GM23248 (cell line): ENCODE measurements around the gene KCTD13.

Source experiments
- EZH2 ChIP-seq: fragments of 200-600 bp; sonication (generic); IDR thresholded peaks from 2 replicates; pipeline ENCODE4 v1.6.1; 2018; ENCODE audit warnings: antibody characterized with exemption, mild to moderate bottlenecking; ENCODE audit not compliant: insufficient read depth, poor library complexity, severe bottlenecking
- EZH2phosphoT487 ChIP-seq: fragments of 200-600 bp; sonication (generic); IDR thresholded peaks from 2 replicates; pipeline ENCODE4 v1.6.1; 2018; ENCODE audit warnings: antibody characterized with exemption, moderate library complexity, mild to moderate bottlenecking, low read depth; ENCODE audit not compliant: insufficient read depth

DNA sequence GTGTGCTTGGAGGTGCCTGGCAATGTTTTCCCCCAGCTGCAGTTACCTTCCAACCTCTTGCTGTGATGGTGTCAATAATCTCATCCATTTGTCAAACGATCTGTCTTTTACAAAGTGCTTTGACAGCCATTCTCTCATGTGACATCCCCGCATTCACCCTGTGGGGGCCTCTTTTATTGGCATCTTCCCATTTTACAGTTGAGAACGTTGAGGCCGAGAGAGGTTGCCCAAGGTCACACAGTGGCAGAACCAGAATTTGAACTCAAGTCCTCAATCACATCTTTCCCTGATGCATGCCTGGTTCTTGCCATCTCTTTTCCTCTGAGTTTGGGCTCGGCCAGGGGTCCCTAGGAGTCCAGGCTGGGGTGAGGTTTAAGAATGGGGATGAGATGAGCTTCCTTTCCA lies 49.1 kb upstream of the KCTD13 start:
- TF ChIP-seq EZH2phosphoT487 (no peak), EZH2 (no peak)
